IPS-11a (cell line): ENCODE results near the gene IMPG1.

ENCODE experiments used
- H3K4me3 ChIP-seq: one replicate; pipeline ENCODE4 v1.5.1; 2013; ENCODE audit warnings: low read depth, low read length, control low read depth

Gene IMPG1

GRCh38 chr6:75893058-75893775, 179.2 kb downstream of the IMPG1 start:
- no peak overlapping the region for H3K4me3 ChIP-seq

DNA sequence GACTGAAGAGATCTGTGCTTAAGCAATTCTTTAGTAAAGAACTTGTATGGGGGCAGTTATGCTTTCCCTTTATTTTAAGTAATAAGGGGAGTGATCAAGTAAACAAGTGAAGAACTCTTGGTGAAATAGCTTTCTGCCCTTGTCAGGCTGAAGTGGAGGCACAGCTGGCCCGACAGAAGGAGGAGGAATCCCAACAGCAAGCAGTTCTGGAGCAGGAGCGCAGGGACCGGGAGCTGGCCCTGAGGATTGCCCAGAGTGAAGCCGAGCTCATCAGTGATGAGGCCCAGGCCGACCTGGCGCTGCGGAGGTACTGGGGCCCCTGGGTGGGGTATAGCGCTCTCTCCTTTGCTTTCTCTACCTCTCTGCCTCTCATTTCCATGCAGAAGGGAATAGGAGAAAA, 180.1 kb downstream of the IMPG1 start:
- H3K4me3 ChIP-seq: no peak overlapping the region

DNA sequence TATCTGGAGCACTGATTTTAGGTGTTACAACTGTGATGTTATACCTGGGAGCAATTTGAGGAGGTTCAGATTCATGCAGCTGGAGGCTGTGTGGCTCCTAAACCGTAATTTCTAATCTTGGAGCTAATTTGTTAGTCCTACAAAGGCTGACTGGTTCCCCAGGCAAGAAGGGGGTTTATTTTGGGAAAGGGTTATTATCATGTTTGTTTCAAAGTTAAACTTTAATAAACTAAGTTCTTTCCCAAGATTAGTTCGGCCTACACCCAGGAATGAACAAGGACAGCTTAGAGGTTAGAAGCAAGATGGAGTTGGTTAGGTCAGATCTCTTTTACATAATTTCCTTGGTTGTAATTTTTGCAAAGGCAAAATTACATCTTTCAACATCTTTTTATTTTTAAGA, 187.6 kb downstream of the IMPG1 start:
- no peak overlapping the region for H3K4me3 ChIP-seq

GRCh38 chr6:75882734-75883133, 189.7 kb downstream of the IMPG1 start:
- H3K4me3 ChIP-seq: no peak overlapping the region

DNA sequence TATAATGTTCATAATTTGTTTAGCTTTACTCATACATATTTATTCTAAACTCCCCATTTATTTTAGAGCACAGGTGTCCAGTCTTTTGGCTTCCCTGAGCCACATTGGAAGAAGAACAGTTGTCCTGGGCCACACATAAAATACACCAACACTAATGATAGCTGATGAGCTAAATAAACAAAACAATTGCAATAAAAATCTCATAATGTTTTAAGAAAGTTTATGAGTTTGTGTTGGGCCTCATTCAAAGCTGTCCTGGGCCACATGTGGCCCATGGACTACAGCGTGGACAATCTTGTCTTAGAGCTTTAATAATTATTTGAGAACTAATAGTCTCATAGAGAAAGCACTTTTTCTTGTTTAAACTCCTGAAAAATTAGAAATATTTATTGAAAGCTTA, 192.2 kb downstream of the IMPG1 start:
- no peak overlapping the region for H3K4me3 ChIP-seq

- H3K4me3 ChIP-seq: no peak overlapping the region
Observed at GRCh38 chr6:75876152-75876551, 196.3 kb downstream of the IMPG1 start.

- no peak overlapping the region for H3K4me3 ChIP-seq
Observed at GRCh38 chr6:75874224-75874623, 198.2 kb downstream of the IMPG1 start.
